ENCODE results near the gene CLPTM1L. TPM values are rescaled to one million over a fixed set of nuclear protein-coding genes. Genes with fewer than 3 reads are reported as not detected.

The CLPTM1L gene
- total and polyA plus RNA-seq, 4 donors: 98.3 to 123 (median 104) TPM

- WGBS (ENCODE audit: insufficient coverage): 90% methylated on average over 29 of the region's 29 CpGs
- no peak overlapping the region for H3K4me3 ChIP-seq (ENCODE audit: low read depth, low read length)
- no peak overlapping the region for H3K27ac ChIP-seq (ENCODE audit: low read depth, low read length)
- H3K27me3 ChIP-seq (ENCODE audit: control insufficient read depth, insufficient read depth, low read length): no peaks in the 10 kb centered on the region
- no peak for DNase-seq (ENCODE audit: low read depth in 4 of 6, low spot score in 6 of 6)
- peaks cover 68% of the 10 kb centered on the region for H3K36me3 ChIP-seq (ENCODE audit: control insufficient read depth, insufficient read depth, low read length)
- H3K9me3 ChIP-seq (ENCODE audit: control insufficient read depth, insufficient read depth, low read length): no peaks in the 10 kb centered on the region
- peaks cover 3% of the 10 kb centered on the region for H3K4me1 ChIP-seq (ENCODE audit: control insufficient read depth, insufficient read depth, low read length)
Observed at GRCh38 chr5:1318659-1319251, 26.1 kb downstream of the CLPTM1L start.

DNA sequence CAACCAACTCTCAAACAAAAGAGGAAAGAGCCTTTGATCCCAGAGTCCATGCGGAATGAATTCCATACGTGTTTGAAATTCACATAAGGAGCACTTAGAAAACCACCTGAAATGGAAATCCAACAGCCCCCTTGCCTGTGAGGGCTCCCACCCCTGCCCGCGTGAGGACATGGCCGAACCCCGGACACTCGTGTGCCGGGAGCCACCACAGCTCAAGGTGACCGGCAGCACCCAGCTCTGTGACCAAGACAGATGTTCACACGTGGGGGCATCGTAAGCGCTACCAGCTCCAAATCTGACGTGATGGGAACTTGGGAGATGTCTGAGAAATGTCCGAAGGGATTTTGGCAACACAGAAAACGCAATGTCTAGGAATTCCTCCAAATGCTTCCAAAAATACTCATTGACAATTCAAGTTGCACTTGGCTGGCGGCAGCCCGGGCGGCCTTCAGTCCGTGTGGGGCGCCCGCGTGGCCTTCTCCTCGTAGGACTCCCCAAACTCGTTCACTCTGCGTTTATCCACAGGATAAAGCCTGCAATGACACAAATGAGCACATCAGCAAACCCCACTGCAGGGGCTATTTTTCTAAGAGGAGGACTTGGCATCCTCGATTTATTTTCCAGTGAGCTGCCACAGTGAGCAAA, 26.9 kb downstream of the CLPTM1L start:
- WGBS (ENCODE audit: insufficient coverage): 86% methylated on average over 23 of the region's 26 CpGs
- Histone ChIP-seq H3K36me3 (ENCODE audit: control insufficient read depth, insufficient read depth, low read length) (peaks cover 61% of the 10 kb centered on the region), H3K27me3 (ENCODE audit: control insufficient read depth, insufficient read depth, low read length) (no peaks in the 10 kb centered on the region), H3K27ac (ENCODE audit: low read depth, low read length) (no peak overlapping the region), H3K9me3 (ENCODE audit: control insufficient read depth, insufficient read depth, low read length) (no peaks in the 10 kb centered on the region), H3K4me1 (ENCODE audit: control insufficient read depth, insufficient read depth, low read length) (peaks cover 3% of the 10 kb centered on the region), H3K4me3 (ENCODE audit: low read depth, low read length) (no peak overlapping the region)
- DNase-seq (ENCODE audit: low read depth in 4 of 6, low spot score in 6 of 6): no peak

DNA sequence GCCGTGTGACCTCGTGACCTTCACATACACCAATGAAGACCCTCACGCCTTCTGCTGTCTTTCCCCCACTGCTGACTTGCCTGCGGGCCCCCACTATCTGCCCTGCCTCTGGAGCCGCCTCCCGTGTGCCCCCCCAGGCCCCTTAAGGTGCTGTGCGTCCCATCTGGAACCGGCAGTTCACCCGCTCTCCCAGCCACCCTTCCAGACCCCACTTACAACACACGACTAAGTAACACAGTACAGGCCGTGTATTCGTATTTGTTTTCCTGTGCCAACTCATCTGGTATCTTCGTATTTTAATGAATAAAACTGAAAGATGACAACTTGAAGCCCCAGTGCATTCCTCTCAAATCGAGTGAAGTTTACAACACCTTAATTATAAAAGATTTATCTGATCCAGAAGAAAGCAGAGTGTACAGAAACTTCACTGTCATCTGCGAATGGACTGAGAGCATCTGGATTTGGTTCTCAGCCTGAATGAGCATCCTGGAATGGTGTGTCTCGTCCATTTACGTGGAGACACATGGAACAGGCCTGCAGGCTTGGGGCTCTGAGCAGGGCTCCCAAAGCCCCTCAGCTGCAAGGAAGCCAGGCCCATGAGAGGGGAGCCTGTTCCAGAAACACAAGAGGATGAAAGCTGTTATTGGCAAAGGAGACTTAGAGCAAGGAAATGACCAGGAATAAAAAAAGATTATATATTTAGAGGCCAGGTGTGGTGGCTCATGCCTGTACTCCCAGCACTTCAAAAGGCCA, 28.1 kb downstream of the CLPTM1L start:
- no peak overlapping the region for H3K4me3 ChIP-seq (ENCODE audit: low read depth, low read length)
- 62% methylated on average over 15 of the region's 17 CpGs for WGBS (ENCODE audit: insufficient coverage)
- peaks cover 49% of the 10 kb centered on the region for H3K36me3 ChIP-seq (ENCODE audit: control insufficient read depth, insufficient read depth, low read length)
- no peak for DNase-seq (ENCODE audit: low read depth in 4 of 6, low spot score in 6 of 6)
- peaks cover 3% of the 10 kb centered on the region for H3K4me1 ChIP-seq (ENCODE audit: control insufficient read depth, insufficient read depth, low read length)
- H3K9me3 ChIP-seq (ENCODE audit: control insufficient read depth, insufficient read depth, low read length): no peaks in the 10 kb centered on the region
- H3K27ac ChIP-seq (ENCODE audit: low read depth, low read length): no peak overlapping the region
- H3K27me3 ChIP-seq (ENCODE audit: control insufficient read depth, insufficient read depth, low read length): no peaks in the 10 kb centered on the region

- Histone ChIP-seq H3K27ac (ENCODE audit: low read depth, low read length) (no peak overlapping the region), H3K36me3 (ENCODE audit: control insufficient read depth, insufficient read depth, low read length) (peaks cover 41% of the 10 kb centered on the region), H3K27me3 (ENCODE audit: control insufficient read depth, insufficient read depth, low read length) (no peaks in the 10 kb centered on the region), H3K4me3 (ENCODE audit: low read depth, low read length) (no peak overlapping the region), H3K4me1 (ENCODE audit: control insufficient read depth, insufficient read depth, low read length) (peaks cover 3% of the 10 kb centered on the region), H3K9me3 (ENCODE audit: control insufficient read depth, insufficient read depth, low read length) (no peaks in the 10 kb centered on the region)
- no peak for DNase-seq (ENCODE audit: low read depth in 4 of 6, low spot score in 6 of 6)
- WGBS (ENCODE audit: insufficient coverage): 35% methylated on average over 27 of the region's 33 CpGs
Observed at GRCh38 chr5:1315709-1316587, 29.0 kb downstream of the CLPTM1L start.

DNA sequence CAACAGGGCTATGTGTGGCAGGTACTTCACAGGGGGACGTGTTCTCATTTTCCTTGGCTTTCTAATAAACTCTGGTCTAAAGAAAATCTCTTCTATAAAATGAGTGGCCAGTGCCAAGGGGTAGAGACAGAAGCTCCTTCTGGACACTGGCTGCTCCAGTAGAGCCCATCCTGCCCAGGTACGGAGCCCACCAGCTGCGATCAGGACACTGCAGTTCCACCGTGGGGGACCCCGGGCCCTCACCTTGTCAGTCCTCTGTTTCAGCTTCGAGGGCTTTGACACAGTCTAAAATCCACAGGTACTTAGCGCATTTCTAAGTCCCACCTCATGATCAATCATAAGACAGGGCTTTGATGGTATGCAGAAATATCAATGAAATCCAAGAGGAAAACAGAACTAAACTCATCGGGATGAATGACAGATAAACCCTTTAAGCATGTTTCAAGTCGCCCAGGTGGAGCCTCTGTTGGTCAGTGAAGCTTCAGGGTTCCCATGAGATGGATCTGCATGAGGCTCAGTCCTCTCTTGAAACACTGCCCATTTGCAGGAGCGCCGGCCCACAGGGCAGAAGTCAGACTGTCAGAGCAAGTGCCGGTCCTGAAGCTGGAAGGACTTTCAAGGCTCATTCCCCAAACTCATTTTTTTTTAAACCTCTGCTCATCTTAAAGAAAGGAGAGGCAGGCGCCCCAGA, 29.7 kb downstream of the CLPTM1L start:
- DNase-seq (ENCODE audit: low read depth in 4 of 6, low spot score in 6 of 6): no peak
- H3K9me3 ChIP-seq (ENCODE audit: control insufficient read depth, insufficient read depth, low read length): no peaks in the 10 kb centered on the region
- peaks cover 3% of the 10 kb centered on the region for H3K4me1 ChIP-seq (ENCODE audit: control insufficient read depth, insufficient read depth, low read length)
- 80% methylated on average over 12 of the region's 13 CpGs for WGBS (ENCODE audit: insufficient coverage)
- H3K27ac ChIP-seq (ENCODE audit: low read depth, low read length): no peak overlapping the region
- H3K27me3 ChIP-seq (ENCODE audit: control insufficient read depth, insufficient read depth, low read length): no peaks in the 10 kb centered on the region
- H3K36me3 ChIP-seq (ENCODE audit: control insufficient read depth, insufficient read depth, low read length): peaks cover 33% of the 10 kb centered on the region
- no peak overlapping the region for H3K4me3 ChIP-seq (ENCODE audit: low read depth, low read length)

GRCh38 chr5:1314564-1314982, 30.3 kb downstream of the CLPTM1L start:
- no peak overlapping the region for H3K27ac ChIP-seq (ENCODE audit: low read depth, low read length)
- H3K9me3 ChIP-seq (ENCODE audit: control insufficient read depth, insufficient read depth, low read length): no peaks in the 10 kb centered on the region
- 95% methylated on average over 12 of the region's 13 CpGs for WGBS (ENCODE audit: insufficient coverage)
- no peaks in the 10 kb centered on the region for H3K27me3 ChIP-seq (ENCODE audit: control insufficient read depth, insufficient read depth, low read length)
- H3K36me3 ChIP-seq (ENCODE audit: control insufficient read depth, insufficient read depth, low read length): peaks cover 27% of the 10 kb centered on the region
- no peak for DNase-seq (ENCODE audit: low read depth in 4 of 6, low spot score in 6 of 6)
- peaks cover 3% of the 10 kb centered on the region for H3K4me1 ChIP-seq (ENCODE audit: control insufficient read depth, insufficient read depth, low read length)
- no peak overlapping the region for H3K4me3 ChIP-seq (ENCODE audit: low read depth, low read length)

DNA sequence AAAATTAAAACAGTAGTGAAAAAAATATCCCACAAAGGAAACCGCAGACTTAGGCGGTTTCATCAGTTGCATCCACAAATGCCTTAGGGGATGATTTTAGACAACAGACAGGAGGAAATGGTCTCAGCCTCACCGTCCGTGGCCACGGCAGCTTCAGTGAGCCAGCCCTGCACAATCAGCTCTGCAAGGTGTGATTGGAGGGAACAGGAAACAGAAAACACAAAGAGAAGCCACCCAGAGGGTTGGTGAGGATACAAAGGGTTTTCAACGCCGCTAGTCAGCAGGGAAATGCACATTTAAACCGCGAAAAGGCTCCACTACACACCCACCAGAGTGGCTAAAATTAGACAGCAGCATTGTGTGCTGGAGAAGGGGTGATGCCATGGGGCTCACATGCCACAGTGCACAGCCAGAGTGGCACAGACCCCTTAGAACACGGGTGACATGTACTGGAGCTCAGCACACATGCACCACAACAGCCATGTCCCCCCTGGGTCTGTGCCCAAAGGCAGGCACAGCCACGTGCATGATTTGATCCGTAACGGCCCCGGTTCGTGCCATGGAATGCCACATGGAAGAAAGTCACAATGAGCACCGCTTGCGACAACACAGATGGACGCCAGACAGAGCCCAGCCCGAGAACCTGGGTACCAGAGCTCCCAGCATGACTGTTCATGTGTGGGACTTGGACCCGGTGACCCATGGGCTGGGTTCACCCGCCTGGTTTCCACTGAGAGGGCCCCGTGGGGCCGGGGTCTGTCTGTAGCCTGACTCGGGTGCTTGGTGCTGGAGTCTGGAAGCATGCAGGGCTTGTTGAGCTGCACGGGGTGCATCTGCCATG, 31.7 kb downstream of the CLPTM1L start:
- no peaks in the 10 kb centered on the region for H3K27me3 ChIP-seq (ENCODE audit: control insufficient read depth, insufficient read depth, low read length)
- no peaks in the 10 kb centered on the region for H3K9me3 ChIP-seq (ENCODE audit: control insufficient read depth, insufficient read depth, low read length)
- no peak for DNase-seq (ENCODE audit: low read depth in 4 of 6, low spot score in 6 of 6)
- peaks cover 3% of the 10 kb centered on the region for H3K4me1 ChIP-seq (ENCODE audit: control insufficient read depth, insufficient read depth, low read length)
- no peak overlapping the region for H3K27ac ChIP-seq (ENCODE audit: low read depth, low read length)
- peaks cover 13% of the 10 kb centered on the region for H3K36me3 ChIP-seq (ENCODE audit: control insufficient read depth, insufficient read depth, low read length)
- WGBS (ENCODE audit: insufficient coverage): 75% methylated on average over 21 of the region's 25 CpGs
- no peak overlapping the region for H3K4me3 ChIP-seq (ENCODE audit: low read depth, low read length)

DNA sequence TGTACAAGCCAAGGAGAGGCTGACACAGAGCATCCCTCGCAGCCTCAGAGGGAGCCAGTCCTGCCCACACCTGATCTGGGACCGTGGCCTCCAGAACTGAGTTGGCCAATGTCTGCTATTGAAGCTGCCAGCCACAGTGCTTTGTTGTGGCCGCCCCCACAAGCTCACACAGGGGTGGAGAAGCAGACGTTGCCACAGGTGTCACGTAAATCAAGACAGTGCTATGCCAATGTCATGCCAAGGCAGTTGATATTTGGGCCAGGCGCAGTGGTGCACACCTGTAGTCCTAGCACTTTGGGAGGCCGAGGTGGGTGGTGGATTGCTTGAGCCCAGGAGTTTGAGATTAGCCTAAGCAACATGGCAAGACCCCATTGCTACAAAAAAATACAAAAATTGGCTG, 32.7 kb downstream of the CLPTM1L start:
- Histone ChIP-seq H3K27ac (ENCODE audit: low read depth, low read length) (no peak overlapping the region), H3K9me3 (ENCODE audit: control insufficient read depth, insufficient read depth, low read length) (no peaks in the 10 kb centered on the region), H3K4me1 (ENCODE audit: control insufficient read depth, insufficient read depth, low read length) (peaks cover 3% of the 10 kb centered on the region), H3K27me3 (ENCODE audit: control insufficient read depth, insufficient read depth, low read length) (no peaks in the 10 kb centered on the region), H3K36me3 (ENCODE audit: control insufficient read depth, insufficient read depth, low read length) (peaks cover 9% of the 10 kb centered on the region), H3K4me3 (ENCODE audit: low read depth, low read length) (no peak overlapping the region)
- WGBS (ENCODE audit: insufficient coverage): 88% methylated on average over 7 of the region's 7 CpGs
- no peak for DNase-seq (ENCODE audit: low read depth in 4 of 6, low spot score in 6 of 6)

Data from spinal cord (tissue), 10 donors.